CD4-positive, alpha-beta T cell treated with Interleukin-12 subunit alpha and Interleukin-12 subunit beta, for 1 hour (primary cell): Measurements from ENCODE around the gene ANXA3.
"Not testable (repeated sequence)": the region's sequence is repeated elsewhere in the genome, so short reads cannot be mapped to it uniquely, and the experiment has no call there.

Experiments
- DNase-seq: peaks from one replicate; pipeline ENCODE4 v3.0.0-alpha.2; 2020

ANXA3 gene

GRCh38 chr4:78551420-78552351 is at the start of gene ANXA3:
Gene ANXA3, plus strand, starts transcription at chr4:78551770. Its CDS starts 2,704 bp downstream, at chr4:78554474.
- DNase-seq, result no peak

DNA sequence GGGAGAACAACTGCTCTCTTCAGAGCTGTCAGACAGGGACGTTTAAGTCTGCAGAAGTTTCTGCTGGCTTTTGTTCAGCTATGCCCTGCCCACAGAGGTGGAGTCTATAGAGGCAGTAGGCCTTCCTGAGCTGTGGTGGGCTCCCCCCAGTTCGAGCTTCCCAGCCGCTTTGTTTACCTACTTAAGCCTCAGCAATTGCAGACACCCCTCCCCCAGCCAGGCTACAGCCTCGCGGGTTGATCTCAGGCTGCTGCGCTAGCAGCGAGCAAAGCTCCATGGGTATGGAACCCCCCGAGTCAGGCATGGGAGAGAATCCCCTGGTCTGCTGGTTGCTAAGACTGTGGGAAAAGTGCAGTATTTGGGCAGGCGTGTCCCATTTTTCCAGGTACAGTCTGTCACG is 45.3 kb upstream of the ANXA3 start:
- not testable (repeated sequence) for DNase-seq

- no peak for DNase-seq
These were observed 42.5 kb upstream of the ANXA3 start for GRCh38 chr4:78509043-78509442.

- DNase-seq, result no peak
These were observed 41.5 kb upstream of the ANXA3 start for GRCh38 chr4:78510108-78510507.

- no peak for DNase-seq
These were observed 40.9 kb upstream of the ANXA3 start for GRCh38 chr4:78510681-78511080.

DNA sequence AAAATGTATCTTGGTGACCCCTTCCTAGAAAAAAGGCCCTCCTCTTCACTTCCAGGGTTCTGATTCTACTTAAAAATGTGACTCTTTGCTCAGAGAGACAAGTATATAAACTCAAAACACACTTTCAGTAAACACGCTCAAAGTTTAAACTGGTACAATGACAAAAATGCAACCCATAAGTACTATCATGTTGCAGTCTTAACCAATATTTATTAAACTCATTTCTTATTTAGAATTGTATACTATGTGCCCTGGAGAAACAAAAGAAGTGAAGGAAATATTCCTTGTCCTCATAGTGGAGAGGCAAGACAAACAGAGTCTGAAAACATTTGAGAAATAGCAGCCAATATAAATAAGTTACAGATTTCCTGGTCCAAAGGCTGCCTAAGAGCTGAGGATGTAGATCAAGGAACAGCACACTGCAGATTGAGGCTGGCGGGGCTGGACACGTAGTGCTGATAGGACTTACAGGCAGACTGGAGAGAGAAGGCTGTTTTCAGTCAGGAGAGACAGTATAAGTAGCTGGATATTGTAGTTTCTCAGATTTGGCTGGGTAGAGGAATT is 39.1 kb upstream of the ANXA3 start:
- DNase-seq, result no peak

DNA sequence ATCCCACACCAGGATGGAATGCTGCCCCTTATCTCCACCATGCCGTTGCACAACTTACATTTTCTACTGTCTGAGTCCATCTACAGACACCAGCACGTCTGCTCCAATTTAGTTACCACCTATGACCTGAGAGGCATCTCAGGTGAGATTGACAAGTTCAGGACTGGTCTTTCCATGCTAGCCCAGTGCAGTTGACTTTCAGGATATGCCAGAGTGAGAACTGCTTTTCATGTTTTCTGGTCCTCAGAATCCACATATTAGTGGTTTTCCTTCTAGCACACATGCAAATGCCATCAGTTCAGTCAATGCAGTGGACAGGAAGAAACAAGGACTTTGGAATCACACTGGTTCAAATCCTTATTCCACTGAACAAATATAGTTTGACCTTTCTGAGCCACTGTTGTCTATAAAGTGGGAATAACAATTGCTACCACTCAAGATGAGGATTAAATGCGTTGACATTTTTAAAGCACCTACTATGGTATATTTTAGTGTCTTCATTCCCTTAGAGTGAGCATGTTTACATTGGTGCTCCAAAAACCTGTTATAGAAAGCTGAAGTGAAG is 38.1 kb upstream of the ANXA3 start:
- DNase-seq, result no peak

DNA sequence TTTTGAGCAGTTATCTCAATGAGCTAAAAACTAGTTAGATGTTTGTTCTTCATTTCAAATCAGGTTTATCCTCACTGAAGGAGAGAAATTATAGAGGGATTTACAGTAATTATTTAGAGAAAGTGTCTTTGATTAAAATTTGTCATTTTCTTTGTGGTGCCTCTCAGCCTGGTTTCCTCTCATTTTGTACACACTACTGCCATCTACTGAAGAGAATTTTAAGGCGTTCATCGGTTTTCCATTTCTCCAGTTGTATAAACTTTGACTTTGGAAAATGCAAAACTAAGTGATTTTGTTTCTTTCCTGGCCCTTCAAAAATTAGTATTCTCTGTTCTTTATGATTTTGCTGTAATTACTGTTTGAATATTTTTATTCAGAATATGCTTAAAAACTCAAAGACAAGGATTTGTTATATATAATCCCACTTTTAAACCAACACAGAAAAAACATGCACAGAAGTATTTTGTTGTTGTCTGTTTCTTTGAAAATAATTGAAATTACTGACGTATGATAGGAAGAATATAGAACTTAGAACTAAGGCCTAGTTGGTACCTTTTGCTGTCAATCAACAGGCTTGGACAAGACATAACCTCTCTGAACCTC is 34.4 kb upstream of the ANXA3 start:
- no peak for DNase-seq

GRCh38 chr4:78518561-78518960 is 33.0 kb upstream of the ANXA3 start:
- no peak for DNase-seq

DNA sequence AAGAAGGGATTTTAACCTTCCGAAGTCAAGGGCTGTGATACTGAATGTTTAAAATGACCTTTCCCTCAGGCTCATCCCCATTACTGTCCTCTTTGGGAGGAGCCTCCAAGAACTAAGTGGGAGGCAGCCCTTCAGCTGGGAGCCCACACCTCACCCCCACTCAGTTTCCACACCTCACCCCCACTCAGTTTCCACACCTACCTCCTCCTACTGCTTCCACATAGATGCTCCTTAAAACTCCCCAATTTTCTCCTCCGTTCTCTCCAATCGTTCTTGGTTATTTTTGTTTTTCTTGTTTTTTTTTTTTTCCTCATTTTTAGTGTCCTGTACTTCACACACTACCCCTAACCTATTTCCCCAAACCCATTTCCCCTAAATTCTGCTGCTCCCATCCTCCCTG is 31.6 kb upstream of the ANXA3 start:
- DNase-seq, result no peak

DNA sequence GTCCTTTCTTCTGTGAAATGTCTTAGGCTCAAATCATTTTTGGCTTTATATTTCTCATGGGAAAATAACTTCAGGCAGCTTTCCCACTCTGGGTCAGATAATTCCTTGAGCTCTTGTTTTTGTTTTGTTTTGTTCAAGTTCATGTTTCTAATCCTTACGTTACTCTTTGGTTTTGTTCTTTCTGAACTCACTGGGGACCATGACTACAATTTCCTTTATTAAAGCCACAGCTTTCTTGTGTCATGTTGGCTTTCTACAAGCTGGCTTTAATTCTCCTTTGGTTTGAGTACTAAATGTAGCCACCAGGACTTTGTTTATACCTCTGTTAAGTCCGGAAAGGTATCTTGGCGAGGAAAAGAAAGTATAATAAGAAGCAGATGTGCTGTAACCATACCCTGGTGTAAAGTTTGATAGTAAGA is 30.8 kb upstream of the ANXA3 start:
- DNase-seq, result no peak

DNA sequence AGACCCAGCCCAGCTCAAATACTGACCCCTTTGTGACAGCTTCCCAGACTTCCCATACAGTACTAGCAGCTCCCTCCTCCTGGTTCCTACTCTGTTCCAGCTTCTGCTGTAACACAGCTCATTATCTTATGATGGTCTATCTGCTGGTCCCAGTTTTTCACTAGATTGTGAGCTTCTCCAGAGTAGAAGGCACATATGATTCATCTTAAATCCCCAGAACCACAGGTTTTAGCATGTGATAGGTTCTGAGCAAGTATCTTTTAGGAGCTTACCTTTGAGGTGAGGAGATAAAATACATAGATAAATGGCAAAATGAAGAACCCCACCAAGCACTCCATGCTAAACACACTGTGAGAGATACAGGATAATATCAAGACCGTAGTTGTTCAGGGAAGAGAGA is 27.6 kb upstream of the ANXA3 start:
- DNase-seq, result no peak

DNA sequence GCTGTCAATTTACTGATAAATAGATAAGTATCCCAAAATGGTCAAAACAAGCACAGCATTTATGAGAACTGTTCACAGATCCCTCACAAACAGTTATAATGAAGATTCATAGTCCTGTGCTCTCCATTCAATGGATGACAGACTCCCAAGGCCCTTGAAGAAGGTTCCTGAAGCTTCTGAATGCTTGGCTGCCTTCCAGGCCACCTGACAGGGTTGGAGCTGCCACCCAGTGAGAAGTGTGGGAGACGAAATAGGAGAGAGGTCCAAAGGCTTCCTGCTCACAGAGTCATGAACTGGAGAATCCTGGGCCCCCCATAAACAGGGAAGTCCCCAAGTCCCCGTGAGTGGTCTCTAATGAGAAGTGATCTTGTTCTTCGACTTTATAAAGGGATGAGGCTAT is 26.0 kb upstream of the ANXA3 start:
- no peak for DNase-seq

- DNase-seq, result no peak
These were observed 24.5 kb upstream of the ANXA3 start for GRCh38 chr4:78527103-78527502.

GRCh38 chr4:78527555-78527954 is 24.0 kb upstream of the ANXA3 start:
- no peak for DNase-seq

DNA sequence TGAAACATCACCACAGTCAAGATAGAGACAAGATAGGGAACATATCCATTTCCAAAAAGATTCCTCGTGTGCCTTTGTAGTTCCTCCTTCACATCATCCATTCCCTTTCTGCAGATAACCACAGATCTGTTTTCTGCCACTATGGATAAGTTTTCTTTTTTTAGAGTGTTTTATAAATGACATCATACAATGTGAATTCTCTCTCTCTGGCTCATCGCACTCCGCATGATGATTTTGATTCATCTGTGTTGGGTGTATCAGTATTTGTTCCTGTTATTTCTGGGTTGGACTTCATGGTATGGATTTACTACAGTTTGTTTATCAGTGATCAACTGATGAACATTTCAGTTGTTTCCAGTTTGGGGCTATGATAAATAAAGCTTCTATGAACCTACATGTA is 23.2 kb upstream of the ANXA3 start:
- no peak for DNase-seq

DNA sequence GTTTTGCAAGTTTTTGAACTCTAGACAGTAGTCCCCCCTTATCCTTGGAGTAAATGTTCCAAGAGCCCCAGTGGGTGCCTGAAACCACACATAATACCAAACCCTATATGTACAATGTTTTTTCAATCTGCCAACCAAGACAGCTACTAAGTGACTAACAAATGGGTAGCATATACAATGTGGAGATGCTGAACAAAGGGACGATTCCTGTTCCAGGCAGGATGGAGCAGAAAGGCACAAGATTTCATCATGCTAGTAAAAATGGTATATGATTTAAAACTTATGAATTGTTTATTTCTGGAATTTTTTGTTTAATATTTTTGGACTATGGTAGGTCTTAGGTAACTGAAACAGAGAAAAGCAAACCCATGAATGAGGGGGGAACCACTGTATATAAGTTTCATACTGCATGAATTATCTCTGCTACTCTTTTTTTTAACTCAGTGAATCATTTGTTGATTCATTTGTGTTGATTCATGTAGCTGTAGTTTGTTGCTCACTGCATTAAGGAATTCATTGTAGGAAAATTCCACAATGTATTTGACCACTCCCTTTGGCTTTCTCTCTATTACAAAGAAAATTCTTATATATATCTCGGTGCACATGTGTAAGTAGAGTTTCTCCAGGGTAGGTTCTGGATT is 21.9 kb upstream of the ANXA3 start:
- DNase-seq, result no peak

DNA sequence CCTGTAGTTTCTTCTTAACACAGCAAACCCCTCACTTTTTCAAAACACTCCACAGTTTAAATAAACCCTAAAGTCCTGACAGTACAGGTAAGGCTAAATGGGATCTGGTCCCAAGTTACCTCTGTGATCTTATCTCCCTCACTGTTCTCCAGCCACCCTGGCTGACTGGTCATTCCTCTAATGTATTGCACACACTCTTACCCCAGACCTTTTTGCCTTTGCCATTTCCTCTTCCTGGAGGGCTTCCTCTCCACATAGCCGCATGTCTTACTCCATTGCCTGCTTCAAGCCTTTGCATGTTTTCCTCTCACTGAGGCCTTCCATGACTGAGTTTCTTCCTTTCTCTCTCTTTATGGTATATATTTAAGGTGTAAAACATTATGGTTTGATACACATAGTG is 19.5 kb upstream of the ANXA3 start:
- no peak for DNase-seq

DNA sequence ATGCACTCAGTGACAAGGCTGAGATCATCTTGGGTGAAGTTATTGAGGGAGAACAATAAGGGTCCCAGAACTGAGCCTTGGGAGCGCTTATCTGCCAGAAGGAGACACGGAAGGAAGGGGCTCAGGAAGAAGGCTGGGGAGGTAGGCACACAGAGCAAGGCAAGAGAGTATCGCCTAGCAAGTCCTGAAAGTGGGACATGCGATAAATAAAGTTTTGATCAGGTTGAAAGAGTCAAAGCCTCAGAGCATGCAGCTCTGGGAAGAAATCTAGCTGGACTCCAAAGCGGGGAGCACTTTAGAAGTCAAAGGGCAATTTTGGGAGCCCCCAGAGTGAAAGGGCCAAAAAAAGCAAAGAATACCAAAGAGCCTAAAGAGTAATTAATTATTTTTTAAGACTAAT is 17.7 kb upstream of the ANXA3 start:
- no peak for DNase-seq

DNA sequence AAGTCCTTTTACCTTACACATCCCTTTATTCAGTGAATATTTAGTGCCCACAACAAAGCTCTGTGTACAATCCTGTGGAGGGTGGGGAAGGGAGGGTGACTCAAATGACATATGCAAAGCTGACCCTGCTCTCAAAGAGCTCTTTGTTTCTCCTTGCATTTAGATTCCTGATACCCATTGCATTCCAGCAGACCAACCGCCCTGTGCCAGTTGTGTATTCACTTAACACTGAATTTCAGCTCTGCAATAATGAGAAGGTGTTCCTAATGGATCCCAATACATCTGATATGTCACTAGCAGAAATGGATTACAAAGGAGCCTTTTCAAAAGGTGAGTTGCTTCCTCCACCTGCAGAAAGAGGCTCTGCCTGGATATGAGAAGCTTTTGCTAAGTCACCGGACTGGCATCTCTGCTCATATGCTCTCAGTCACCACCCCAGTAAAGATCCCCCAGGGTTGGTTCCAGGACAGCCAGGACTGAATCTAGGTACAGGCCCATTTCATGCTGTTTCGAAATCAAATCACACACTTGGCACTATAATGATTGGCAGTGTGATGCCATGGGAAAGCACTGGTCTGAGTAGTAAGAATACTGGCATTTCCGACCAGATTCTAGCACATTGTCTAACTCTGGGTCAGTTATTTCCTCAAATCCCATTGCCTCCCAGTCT is 17.1 kb upstream of the ANXA3 start:
- no peak for DNase-seq

DNA sequence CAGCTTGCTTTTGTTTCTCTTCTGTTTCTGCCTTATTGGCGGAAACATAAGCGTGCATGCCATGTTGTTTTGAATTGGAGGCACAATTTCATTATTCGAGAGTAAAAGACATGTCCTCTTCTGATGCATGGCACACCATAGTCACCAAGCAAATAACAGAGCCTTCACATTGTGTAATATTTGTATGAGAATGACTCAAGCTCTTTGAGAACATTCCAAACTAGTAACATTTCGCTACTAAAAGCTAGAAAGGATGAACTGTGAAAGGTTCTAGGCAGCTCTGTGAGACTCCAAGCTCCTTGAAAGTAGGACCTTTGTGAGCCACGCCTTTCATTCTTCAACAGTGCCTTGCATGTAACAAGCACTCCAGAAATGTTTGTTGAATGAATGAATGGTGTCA is 9.2 kb upstream of the ANXA3 start:
- DNase-seq, result no peak

- no peak for DNase-seq
These were observed 8.0 kb upstream of the ANXA3 start for GRCh38 chr4:78543424-78544125.
